NCI-H1105 (cell line): ENCODE results near the gene C12orf57.

Experiments used
- DNase-seq: peaks from one replicate; lab custom pipeline; 2025; lab: John Stamatoyannopoulos, UW

The C12orf57 gene

DNA sequence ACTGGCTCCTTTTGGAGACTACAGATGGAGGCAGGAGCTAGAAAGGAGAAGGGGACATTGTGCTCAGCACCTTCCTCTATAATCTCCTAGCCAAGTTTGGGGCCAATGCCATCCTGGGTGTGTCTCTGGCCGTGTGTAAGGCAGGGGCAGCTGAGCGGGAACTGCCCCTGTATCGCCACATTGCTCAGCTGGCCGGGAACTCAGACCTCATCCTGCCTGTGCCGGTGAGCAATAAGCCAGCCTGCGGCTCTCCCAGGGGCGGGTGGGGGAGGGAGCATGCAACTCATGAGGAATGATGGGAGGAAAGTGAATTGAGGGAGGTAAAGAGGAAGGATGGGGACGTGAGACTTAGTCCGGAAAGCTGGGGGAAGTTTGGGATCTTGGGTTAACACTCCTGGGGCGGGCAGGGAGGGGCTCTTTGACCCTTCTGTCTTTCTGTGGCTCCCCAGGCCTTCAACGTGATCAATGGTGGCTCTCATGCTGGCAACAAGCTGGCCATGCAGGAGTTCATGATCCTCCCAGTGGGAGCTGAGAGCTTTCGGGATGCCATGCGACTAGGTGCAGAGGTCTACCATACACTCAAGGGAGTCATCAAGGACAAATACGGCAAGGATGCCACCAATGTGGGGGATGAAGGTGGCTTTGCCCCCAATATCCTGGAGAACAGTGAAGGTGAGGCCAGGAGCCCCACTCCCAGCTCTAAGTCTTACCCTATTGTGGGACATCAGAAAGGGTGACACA is 26.2 kb upstream of the C12orf57 start:
- DNase-seq, result no peak

DNA sequence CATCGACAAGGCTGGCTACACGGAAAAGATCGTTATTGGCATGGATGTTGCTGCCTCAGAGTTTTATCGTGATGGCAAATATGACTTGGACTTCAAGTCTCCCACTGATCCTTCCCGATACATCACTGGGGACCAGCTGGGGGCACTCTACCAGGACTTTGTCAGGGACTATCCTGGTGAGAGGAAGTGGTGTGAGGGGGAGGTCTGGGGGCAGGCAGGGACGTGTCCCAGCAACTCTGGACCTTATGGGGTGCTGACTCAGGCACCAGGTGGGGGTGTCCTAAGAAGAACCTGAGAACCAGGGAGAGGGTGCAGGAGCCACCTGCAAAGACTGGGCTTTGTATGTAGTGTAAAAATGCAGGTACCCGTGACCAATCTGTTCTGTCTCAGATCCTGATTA is 24.2 kb upstream of the C12orf57 start:
- DNase-seq, result no peak

DNA sequence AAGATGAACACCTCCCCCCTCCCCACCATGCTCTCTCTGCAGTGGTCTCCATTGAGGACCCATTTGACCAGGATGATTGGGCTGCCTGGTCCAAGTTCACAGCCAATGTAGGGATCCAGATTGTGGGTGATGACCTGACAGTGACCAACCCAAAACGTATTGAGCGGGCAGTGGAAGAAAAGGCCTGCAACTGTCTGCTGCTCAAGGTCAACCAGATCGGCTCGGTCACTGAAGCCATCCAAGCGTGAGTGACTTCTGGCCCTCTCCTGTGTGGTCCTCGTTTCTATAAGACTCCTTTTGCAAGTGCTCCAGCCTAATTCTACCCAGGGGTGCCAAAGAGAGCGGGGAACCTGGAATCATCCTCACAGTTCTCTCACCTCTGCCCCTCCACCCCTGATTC is 22.3 kb upstream of the C12orf57 start:
- no peak for DNase-seq

GRCh38 chr12:6921996-6922946 is 21.6 kb upstream of the C12orf57 start:
- DNase-seq, result no peak

GRCh38 chr12:6923003-6923732 is 20.7 kb upstream of the C12orf57 start:
- no peak for DNase-seq

- no peak for DNase-seq
Measured at GRCh38 chr12:6923851-6924250, 20.0 kb upstream of the C12orf57 start.

- DNase-seq, result no peak
Measured at GRCh38 chr12:6925239-6925539, 18.6 kb upstream of the C12orf57 start.

DNA sequence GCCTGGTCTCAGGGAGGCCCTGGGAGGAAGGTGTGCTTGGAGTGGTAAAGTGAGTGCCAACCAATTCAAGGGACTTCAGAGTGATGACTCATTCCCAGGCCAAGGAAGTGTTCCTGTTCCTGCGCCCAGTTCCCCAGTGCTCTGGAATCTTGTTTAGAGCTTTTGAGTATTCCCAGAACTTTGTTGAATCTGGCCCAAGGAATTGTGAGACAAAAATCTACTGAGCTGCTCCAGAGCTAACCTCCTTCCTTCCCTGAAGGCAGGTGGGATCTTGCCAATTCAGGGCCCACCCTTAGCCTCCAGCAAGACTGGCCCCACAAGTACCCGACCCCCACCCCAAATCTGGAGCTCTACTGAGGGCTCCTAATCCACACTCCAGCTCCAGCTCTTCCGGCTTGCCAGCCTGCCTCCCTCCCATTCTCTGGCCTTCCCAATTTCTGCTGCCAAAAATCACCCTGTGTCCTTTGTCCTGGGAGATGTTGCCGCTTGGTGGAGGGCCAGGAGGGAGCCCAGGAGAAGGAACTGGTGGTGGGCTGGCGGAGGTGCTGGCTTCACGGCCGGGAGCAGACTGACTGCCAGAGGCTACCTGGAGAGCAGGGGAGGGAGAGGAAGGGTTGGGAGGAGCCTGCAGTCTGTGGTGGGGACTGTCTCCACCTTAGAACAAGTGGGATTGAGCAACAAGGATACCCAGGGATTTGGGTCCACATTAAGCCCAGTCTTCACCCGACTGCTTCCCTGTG is 18.1 kb upstream of the C12orf57 start:
- DNase-seq, result peak; percentile 23

DNA sequence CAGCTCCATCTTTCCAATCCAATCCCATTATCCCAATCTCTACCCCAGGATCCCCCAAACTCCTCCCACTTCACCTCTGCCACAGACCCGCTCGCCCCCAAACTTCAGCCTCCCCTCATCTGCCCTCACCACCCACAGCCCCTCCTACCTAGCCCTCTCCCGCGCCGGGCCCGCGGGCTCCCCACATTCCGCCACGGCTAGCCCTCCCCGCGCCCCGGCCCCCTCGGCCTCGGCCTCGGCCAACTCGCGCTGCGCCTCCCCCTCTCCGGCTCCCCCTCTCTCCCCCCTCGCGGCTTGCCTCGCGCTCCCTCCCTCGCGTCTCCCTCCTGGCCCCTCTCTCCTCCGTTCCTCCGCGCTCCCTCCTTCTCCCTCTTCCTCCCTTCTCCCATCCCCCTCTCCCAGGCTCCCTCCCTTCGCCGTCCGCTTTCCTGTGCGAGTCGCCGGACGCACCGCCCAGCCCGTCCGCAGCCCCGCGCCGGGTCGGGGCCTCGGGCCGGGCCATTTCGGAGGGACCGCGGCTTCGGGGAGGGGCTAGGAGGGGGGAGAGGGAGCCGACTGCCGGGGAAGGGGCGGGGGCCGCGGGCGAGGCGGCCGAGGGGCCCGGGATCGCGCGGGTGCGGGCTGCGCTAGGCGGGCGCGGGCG is 16.3 kb upstream of the C12orf57 start, which contains the start of gene ATN1:
TSS of gene ATN1 (plus strand) at position 581 of the 643 bp plus-strand sequence. CDS start 6,043 bp downstream, outside the sequence.
- DNase-seq, result peak; percentile 60

GRCh38 chr12:6928022-6928702 is 15.7 kb upstream of the C12orf57 start:
- no peak for DNase-seq

GRCh38 chr12:6928703-6929407 is 15.0 kb upstream of the C12orf57 start:
- no peak for DNase-seq

DNA sequence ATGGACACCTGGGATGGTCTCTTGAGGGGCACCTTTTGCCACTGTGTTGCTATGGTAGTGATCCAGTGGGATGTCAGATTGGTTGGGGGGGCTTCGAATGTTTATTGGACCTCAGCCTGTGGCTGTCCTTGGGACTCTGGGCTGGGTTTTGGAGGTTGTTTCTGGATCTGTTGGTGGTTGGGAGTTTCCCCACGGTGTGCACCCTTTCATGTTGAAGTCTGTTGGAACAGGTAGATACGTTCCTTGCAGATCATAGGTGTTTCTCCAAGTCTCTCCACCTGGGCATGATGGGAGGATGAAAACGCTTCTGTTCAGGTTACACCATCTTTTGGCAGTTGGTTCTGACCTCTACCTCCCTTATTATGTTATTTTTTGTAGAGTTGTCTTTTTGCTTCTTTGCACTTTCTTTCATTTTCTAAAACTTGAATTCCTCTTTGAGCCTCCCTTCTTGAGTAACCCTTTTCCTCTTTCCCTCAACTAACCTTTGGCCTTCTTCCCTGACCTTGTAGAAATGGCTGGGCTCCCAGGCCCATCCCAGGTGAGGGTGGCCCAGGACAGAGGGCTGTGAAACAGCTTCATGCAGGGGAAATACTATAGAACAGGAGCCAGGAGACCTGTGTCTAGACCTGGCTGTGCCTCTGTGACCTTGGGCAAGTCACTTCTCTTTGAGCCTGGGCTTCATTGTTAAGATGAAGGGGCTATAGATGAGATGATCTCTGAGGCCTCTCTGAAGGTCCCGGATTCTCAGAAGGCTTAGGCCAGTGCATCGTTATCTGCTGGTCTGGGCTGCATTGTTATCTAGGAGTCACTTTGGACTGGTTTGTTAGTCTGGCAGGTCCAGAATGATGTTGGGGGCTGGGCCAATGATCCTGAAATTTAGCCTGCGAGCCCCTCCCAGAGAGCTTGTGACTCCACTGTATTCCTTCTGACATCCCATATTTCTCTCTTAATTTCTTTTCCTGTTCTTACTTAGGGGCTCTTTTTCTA is 14.1 kb upstream of the C12orf57 start:
- no peak for DNase-seq

DNA sequence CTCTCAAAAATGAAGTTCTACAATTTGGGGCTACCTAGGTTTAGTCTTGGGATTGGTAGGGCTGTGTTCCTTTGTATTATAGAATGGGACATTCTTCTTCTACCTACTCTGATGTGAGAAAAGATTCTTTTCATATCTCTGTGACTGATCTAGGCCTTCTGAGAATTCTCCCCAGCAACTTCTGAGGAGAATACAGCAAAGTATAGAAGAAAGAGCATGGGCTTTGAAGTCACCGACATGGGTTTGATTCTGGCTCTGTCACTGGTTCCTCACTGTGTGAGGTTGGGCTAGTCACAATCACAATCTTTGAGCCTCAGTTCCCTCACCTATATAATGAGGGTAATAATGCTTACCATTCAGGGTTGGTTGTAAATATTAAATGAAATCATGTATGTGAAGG is 11.1 kb upstream of the C12orf57 start:
- no peak for DNase-seq

- DNase-seq, result no peak
Measured at GRCh38 chr12:6934110-6934509, 9.7 kb upstream of the C12orf57 start.

DNA sequence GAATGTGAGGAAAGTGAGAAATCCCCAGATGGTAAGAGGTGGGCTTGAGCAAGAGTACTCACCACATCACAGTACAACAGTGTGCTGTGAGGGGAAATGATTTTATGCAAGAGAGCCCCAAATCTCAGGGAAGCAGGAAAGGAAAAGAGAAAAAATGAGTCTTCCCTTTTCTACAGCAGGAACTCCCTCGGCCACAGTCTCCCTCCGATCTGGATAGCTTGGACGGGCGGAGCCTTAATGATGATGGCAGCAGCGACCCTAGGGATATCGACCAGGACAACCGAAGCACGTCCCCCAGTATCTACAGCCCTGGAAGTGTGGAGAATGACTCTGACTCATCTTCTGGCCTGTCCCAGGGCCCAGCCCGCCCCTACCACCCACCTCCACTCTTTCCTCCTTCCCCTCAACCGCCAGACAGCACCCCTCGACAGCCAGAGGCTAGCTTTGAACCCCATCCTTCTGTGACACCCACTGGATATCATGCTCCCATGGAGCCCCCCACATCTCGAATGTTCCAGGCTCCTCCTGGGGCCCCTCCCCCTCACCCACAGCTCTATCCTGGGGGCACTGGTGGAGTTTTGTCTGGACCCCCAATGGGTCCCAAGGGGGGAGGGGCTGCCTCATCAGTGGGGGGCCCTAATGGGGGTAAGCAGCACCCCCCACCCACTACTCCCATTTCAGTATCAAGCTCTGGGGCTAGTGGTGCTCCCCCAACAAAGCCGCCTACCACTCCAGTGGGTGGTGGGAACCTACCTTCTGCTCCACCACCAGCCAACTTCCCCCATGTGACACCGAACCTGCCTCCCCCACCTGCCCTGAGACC is 8.2 kb upstream of the C12orf57 start:
- DNase-seq, result no peak

DNA sequence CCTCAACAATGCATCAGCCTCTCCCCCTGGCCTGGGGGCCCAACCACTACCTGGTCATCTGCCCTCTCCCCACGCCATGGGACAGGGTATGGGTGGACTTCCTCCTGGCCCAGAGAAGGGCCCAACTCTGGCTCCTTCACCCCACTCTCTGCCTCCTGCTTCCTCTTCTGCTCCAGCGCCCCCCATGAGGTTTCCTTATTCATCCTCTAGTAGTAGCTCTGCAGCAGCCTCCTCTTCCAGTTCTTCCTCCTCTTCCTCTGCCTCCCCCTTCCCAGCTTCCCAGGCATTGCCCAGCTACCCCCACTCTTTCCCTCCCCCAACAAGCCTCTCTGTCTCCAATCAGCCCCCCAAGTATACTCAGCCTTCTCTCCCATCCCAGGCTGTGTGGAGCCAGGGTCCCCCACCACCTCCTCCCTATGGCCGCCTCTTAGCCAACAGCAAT is 7.6 kb upstream of the C12orf57 start:
- DNase-seq, result no peak

DNA sequence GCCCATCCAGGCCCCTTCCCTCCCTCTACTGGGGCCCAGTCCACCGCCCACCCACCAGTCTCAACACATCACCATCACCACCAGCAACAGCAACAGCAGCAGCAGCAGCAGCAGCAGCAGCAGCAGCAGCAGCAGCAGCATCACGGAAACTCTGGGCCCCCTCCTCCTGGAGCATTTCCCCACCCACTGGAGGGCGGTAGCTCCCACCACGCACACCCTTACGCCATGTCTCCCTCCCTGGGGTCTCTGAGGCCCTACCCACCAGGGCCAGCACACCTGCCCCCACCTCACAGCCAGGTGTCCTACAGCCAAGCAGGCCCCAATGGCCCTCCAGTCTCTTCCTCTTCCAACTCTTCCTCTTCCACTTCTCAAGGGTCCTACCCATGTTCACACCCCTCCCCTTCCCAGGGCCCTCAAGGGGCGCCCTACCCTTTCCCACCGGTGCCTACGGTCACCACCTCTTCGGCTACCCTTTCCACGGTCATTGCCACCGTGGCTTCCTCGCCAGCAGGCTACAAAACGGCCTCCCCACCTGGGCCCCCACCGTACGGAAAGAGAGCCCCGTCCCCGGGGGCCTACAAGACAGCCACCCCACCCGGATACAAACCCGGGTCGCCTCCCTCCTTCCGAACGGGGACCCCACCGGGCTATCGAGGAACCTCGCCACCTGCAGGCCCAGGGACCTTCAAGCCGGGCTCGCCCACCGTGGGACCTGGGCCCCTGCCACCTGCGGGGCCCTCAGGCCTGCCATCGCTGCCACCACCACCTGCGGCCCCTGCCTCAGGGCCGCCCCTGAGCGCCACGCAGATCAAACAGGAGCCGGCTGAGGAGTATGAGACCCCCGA is 7.0 kb upstream of the C12orf57 start:
- DNase-seq, result peak; percentile 78
